ENCODE results near the gene CLIC3.

Gene CLIC3

GRCh38 chr9:137030006-137030405 is 33.6 kb upstream of the CLIC3 start:
- Histone ChIP-seq H3K27me3 (ENCODE audit: control insufficient read depth, insufficient read depth, low read length) (peaks cover 30% of the 10 kb centered on the region), H3K36me3 (ENCODE audit: control insufficient read depth, insufficient read depth, low read length) (no peaks in the 10 kb centered on the region), H3K9me3 (ENCODE audit: control insufficient read depth, insufficient read depth, low read depth, low read length) (no peaks in the 10 kb centered on the region), H3K4me3 (ENCODE audit: low read depth, low read length) (no peak overlapping the region), H3K9ac (ENCODE audit: low read length) (no peak overlapping the region), H3K27ac (ENCODE audit: low read depth, low read length) (no peak overlapping the region), H3K4me1 (ENCODE audit: control insufficient read depth, insufficient read depth, low read length) (peaks cover 5% of the 10 kb centered on the region; the same call in 1 of the 2 replicates)

- Histone ChIP-seq H3K9ac (ENCODE audit: low read length) (no peak overlapping the region), H3K4me1 (ENCODE audit: control insufficient read depth, insufficient read depth, low read length) (peaks cover 5% of the 10 kb centered on the region; the same call in 1 of the 2 replicates), H3K27me3 (ENCODE audit: control insufficient read depth, insufficient read depth, low read length) (peaks cover 24% of the 10 kb centered on the region), H3K4me3 (ENCODE audit: low read depth, low read length) (peak overlapping the region; percentile 69), H3K36me3 (ENCODE audit: control insufficient read depth, insufficient read depth, low read length) (no peaks in the 10 kb centered on the region), H3K9me3 (ENCODE audit: control insufficient read depth, insufficient read depth, low read depth, low read length) (no peaks in the 10 kb centered on the region), H3K27ac (ENCODE audit: low read depth, low read length) (no peak overlapping the region)
Measured at GRCh38 chr9:137029058-137029936, 32.9 kb upstream of the CLIC3 start.

- Histone ChIP-seq H3K27ac (ENCODE audit: low read depth, low read length) (no peak overlapping the region), H3K36me3 (ENCODE audit: control insufficient read depth, insufficient read depth, low read length) (no peaks in the 10 kb centered on the region), H3K4me3 (ENCODE audit: low read depth, low read length) (peak overlapping the region; percentile 69), H3K9me3 (ENCODE audit: control insufficient read depth, insufficient read depth, low read depth, low read length) (no peaks in the 10 kb centered on the region), H3K27me3 (ENCODE audit: control insufficient read depth, insufficient read depth, low read length) (peaks cover 24% of the 10 kb centered on the region), H3K4me1 (ENCODE audit: control insufficient read depth, insufficient read depth, low read length) (peaks cover 5% of the 10 kb centered on the region; the same call in 1 of the 2 replicates), H3K9ac (ENCODE audit: low read length) (no peak overlapping the region)
Measured at GRCh38 chr9:137028263-137029057, 32.1 kb upstream of the CLIC3 start.

- H3K36me3 ChIP-seq (ENCODE audit: control insufficient read depth, insufficient read depth, low read length), result no peaks in the 10 kb centered on the region
- peak within 1 kb of the TSS; percentile 69 for H3K4me3 ChIP-seq (ENCODE audit: low read depth, low read length)
- H3K27me3 ChIP-seq (ENCODE audit: control insufficient read depth, insufficient read depth, low read length), result peaks cover 24% of the 10 kb centered on the region
- H3K4me1 ChIP-seq (ENCODE audit: control insufficient read depth, insufficient read depth, low read length), result peaks cover 5% of the 10 kb centered on the region; the same call in 1 of the 2 replicates
- no peak within 1 kb of the TSS for H3K27ac ChIP-seq (ENCODE audit: low read depth, low read length)
- no peak within 1 kb of the TSS for H3K9ac ChIP-seq (ENCODE audit: low read length)
- no peaks in the 10 kb centered on the region for H3K9me3 ChIP-seq (ENCODE audit: control insufficient read depth, insufficient read depth, low read depth, low read length)
Measured at GRCh38 chr9:137027369-137028262, 31.2 kb upstream of the CLIC3 start, which contains the start of gene ABCA2. Gene ABCA2, minus strand, starts transcription at chr9:137028237. Its CDS starts 97 bp downstream, at chr9:137028140.

- H3K27ac ChIP-seq (ENCODE audit: low read depth, low read length), result no peak overlapping the region
- H3K36me3 ChIP-seq (ENCODE audit: control insufficient read depth, insufficient read depth, low read length), result no peaks in the 10 kb centered on the region
- H3K27me3 ChIP-seq (ENCODE audit: control insufficient read depth, insufficient read depth, low read length), result peaks cover 24% of the 10 kb centered on the region
- peak overlapping the region; percentile 44; the same call in 1 of the 2 replicates for H3K4me3 ChIP-seq (ENCODE audit: low read depth, low read length)
- no peaks in the 10 kb centered on the region for H3K9me3 ChIP-seq (ENCODE audit: control insufficient read depth, insufficient read depth, low read depth, low read length)
- H3K9ac ChIP-seq (ENCODE audit: low read length), result no peak overlapping the region
- H3K4me1 ChIP-seq (ENCODE audit: control insufficient read depth, insufficient read depth, low read length), result peaks cover 7% of the 10 kb centered on the region; the same call in 1 of the 2 replicates
Measured at GRCh38 chr9:137026828-137027227, 30.5 kb upstream of the CLIC3 start.

- Histone ChIP-seq H3K4me3 (ENCODE audit: low read depth, low read length) (no peak overlapping the region), H3K9me3 (ENCODE audit: control insufficient read depth, insufficient read depth, low read depth, low read length) (no peaks in the 10 kb centered on the region), H3K27me3 (ENCODE audit: control insufficient read depth, insufficient read depth, low read length) (peaks cover 24% of the 10 kb centered on the region), H3K9ac (ENCODE audit: low read length) (no peak overlapping the region), H3K27ac (ENCODE audit: low read depth, low read length) (no peak overlapping the region), H3K36me3 (ENCODE audit: control insufficient read depth, insufficient read depth, low read length) (no peaks in the 10 kb centered on the region), H3K4me1 (ENCODE audit: control insufficient read depth, insufficient read depth, low read length) (peaks cover 7% of the 10 kb centered on the region; the same call in 1 of the 2 replicates)
Measured at GRCh38 chr9:137026384-137026783, 30.0 kb upstream of the CLIC3 start.

GRCh38 chr9:137025517-137025966 is 29.2 kb upstream of the CLIC3 start:
- H3K9me3 ChIP-seq (ENCODE audit: control insufficient read depth, insufficient read depth, low read depth, low read length), result no peaks in the 10 kb centered on the region
- H3K27me3 ChIP-seq (ENCODE audit: control insufficient read depth, insufficient read depth, low read length), result peaks cover 24% of the 10 kb centered on the region
- peaks cover 7% of the 10 kb centered on the region; the same call in 1 of the 2 replicates for H3K4me1 ChIP-seq (ENCODE audit: control insufficient read depth, insufficient read depth, low read length)
- no peaks in the 10 kb centered on the region for H3K36me3 ChIP-seq (ENCODE audit: control insufficient read depth, insufficient read depth, low read length)
- no peak overlapping the region for H3K27ac ChIP-seq (ENCODE audit: low read depth, low read length)
- no peak overlapping the region for H3K9ac ChIP-seq (ENCODE audit: low read length)
- no peak overlapping the region for H3K4me3 ChIP-seq (ENCODE audit: low read depth, low read length)

GRCh38 chr9:137023583-137023991 is 27.2 kb upstream of the CLIC3 start:
- Histone ChIP-seq H3K4me3 (ENCODE audit: low read depth, low read length) (no peak overlapping the region), H3K36me3 (ENCODE audit: control insufficient read depth, insufficient read depth, low read length) (no peaks in the 10 kb centered on the region), H3K27me3 (ENCODE audit: control insufficient read depth, insufficient read depth, low read length) (peaks cover 17% of the 10 kb centered on the region), H3K4me1 (ENCODE audit: control insufficient read depth, insufficient read depth, low read length) (peaks cover 3% of the 10 kb centered on the region; the same call in 1 of the 2 replicates), H3K27ac (ENCODE audit: low read depth, low read length) (no peak overlapping the region), H3K9me3 (ENCODE audit: control insufficient read depth, insufficient read depth, low read depth, low read length) (no peaks in the 10 kb centered on the region), H3K9ac (ENCODE audit: low read length) (no peak overlapping the region)

GRCh38 chr9:137023157-137023556 is 26.8 kb upstream of the CLIC3 start:
- Histone ChIP-seq H3K9ac (ENCODE audit: low read length) (no peak overlapping the region), H3K9me3 (ENCODE audit: control insufficient read depth, insufficient read depth, low read depth, low read length) (no peaks in the 10 kb centered on the region), H3K4me3 (ENCODE audit: low read depth, low read length) (no peak overlapping the region), H3K27me3 (ENCODE audit: control insufficient read depth, insufficient read depth, low read length) (peaks cover 13% of the 10 kb centered on the region), H3K27ac (ENCODE audit: low read depth, low read length) (no peak overlapping the region), H3K4me1 (ENCODE audit: control insufficient read depth, insufficient read depth, low read length) (peaks cover 3% of the 10 kb centered on the region; the same call in 1 of the 2 replicates), H3K36me3 (ENCODE audit: control insufficient read depth, insufficient read depth, low read length) (no peaks in the 10 kb centered on the region)

- Histone ChIP-seq H3K4me1 (ENCODE audit: control insufficient read depth, insufficient read depth, low read length) (peaks cover 3% of the 10 kb centered on the region; the same call in 1 of the 2 replicates), H3K27me3 (ENCODE audit: control insufficient read depth, insufficient read depth, low read length) (peaks cover 13% of the 10 kb centered on the region), H3K36me3 (ENCODE audit: control insufficient read depth, insufficient read depth, low read length) (no peaks in the 10 kb centered on the region), H3K27ac (ENCODE audit: low read depth, low read length) (no peak overlapping the region), H3K4me3 (ENCODE audit: low read depth, low read length) (no peak overlapping the region), H3K9ac (ENCODE audit: low read length) (no peak overlapping the region), H3K9me3 (ENCODE audit: control insufficient read depth, insufficient read depth, low read depth, low read length) (no peaks in the 10 kb centered on the region)
Measured at GRCh38 chr9:137022662-137023008, 26.3 kb upstream of the CLIC3 start.
